Measurements from ENCODE around the gene LHX3.

DNA sequence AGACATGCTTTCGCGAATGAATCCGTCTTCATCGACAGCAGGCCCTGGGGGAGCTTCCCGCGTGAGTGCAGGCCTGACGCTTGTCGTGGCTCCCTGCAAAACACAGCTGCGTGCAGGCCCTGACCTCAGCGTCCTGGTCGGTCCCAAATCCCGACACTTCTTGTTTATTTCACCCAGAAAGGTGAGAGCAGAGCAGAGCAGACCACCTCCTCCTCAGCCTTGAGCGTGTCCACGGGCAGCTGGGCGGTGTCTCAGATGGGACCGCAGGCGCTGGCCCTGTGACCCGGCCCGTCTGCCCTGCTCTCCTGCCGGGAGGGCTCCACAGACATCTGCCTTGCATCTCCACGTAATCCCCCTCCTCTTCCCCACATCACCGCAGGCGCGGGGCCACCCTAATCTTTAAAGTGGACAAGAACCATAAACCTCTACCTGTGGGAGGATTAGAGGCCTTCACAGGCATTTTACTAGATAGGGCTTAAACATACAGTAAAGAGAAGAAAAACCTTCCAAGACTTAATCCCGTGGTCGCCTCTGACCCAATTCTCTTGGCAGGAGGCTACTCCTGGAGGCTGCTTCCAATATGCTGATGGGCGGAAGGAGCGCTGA, 7.5 kb upstream of the LHX3 start:
- TF ChIP-seq CTCF (conservative IDR thresholded peaks at IDR 0.05; ENCODE audit: low read length) (no peak), EZH2phosphoT487 (IDR thresholded peaks at IDR 0.05; ENCODE audit: borderline replicate concordance) (no peak)
